Liver (tissue), 3 donors: Measurements from ENCODE around the gene PARK7.

ENCODE experiments used
- CTCF ChIP-seq: fragments of 150-350 bp; IDR thresholded peaks from 2 replicates; pipeline ENCODE4 v1.5.1; 2017; ENCODE audit warnings: improper control_type of control experiment, low read depth, low read length; ENCODE audit not compliant: missing input control
- FOXA1 ChIP-seq: IDR thresholded peaks from 2 replicates; pipeline ENCODE4 v1.6.1; 2016; ENCODE audit warnings: antibody characterized with exemption
- REST ChIP-seq: IDR thresholded peaks from 2 replicates; pipeline ENCODE4 v1.6.1; 2016; ENCODE audit warnings: antibody characterized with exemption, mild to moderate bottlenecking
- TAF1 ChIP-seq: conservative IDR thresholded peaks from 2 replicates; pipeline ENCODE4 v1.6.1; 2016; ENCODE audit warnings: antibody characterized with exemption, mild to moderate bottlenecking
- YY1 ChIP-seq: IDR thresholded peaks from 2 replicates; pipeline ENCODE4 v1.6.1; 2016; ENCODE audit warnings: antibody characterized with exemption, mild to moderate bottlenecking
- donor health status: healthy.
- donor health status: healthy.

DNA sequence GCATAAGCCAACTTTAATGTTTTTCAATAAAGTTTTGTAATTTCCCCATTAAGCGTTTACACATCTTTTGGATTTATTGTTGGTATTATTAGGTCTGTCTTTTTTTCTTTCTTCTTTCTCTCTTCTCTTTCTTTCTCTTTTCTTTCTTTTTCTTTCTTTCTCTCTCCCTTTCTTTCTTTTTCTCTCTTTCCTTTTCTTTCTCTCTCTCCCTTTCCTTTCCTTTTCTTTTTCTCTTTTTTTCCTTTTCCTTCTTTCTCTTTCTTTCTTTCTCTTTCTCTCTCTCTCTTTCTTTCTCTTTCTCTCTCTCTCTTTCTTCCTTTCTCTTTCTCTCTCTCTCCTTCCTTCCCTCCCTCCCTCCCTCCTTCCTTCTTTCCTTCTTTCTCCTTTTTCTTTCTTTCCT lies 33.3 kb downstream of the PARK7 start:
- TF ChIP-seq FOXA1 (no peak), CTCF (no peak), REST (no peak), YY1 (no peak), TAF1 (no peak)
